HG03159 (cell line): ENCODE measurements around the gene KIAA1671.
"Not testable (repeated sequence)": the region's sequence is repeated elsewhere in the genome, so short reads cannot be mapped to it uniquely, and the experiment has no call there.

ENCODE experiments used
- ATAC-seq: cut with Tn5 transposase; IDR thresholded peaks from one replicate; pipeline ENCODE4 v1.9.1; 2021; ENCODE audit warnings: mild to moderate bottlenecking, moderate library complexity; ENCODE audit not compliant: unreplicated experiment

The KIAA1671 gene

GRCh38 chr22:24951942-24952836, at the start of gene KIAA1671:
KIAA1671 (plus strand) TSS chr22:24952716; CDS start chr22:25028000, 75,284 bp downstream.
- ATAC-seq: peak; percentile 74

GRCh38 chr22:24905909-24906308, 46.6 kb upstream of the KIAA1671 start:
- ATAC-seq: no peak

GRCh38 chr22:24907101-24907500, 45.4 kb upstream of the KIAA1671 start:
- not testable (repeated sequence) for ATAC-seq

- no peak for ATAC-seq
These were observed 32.5 kb upstream of the KIAA1671 start for GRCh38 chr22:24920029-24920428.

GRCh38 chr22:24925586-24926427, 26.7 kb upstream of the KIAA1671 start:
- ATAC-seq: no peak

GRCh38 chr22:24926428-24926725, 26.1 kb upstream of the KIAA1671 start:
- no peak for ATAC-seq

GRCh38 chr22:24926849-24927579, 25.5 kb upstream of the KIAA1671 start:
- ATAC-seq: no peak

GRCh38 chr22:24928322-24928721, 24.2 kb upstream of the KIAA1671 start:
- no peak for ATAC-seq

- no peak for ATAC-seq
These were observed 21.8 kb upstream of the KIAA1671 start for GRCh38 chr22:24930678-24931077.

GRCh38 chr22:24935771-24936483, 16.6 kb upstream of the KIAA1671 start:
- no peak for ATAC-seq

- ATAC-seq: no peak
These were observed 15.4 kb upstream of the KIAA1671 start for GRCh38 chr22:24937114-24937513.

GRCh38 chr22:24938741-24939341, 13.7 kb upstream of the KIAA1671 start:
- no peak for ATAC-seq

GRCh38 chr22:24942301-24942700, 10.2 kb upstream of the KIAA1671 start:
- ATAC-seq: no peak

- no peak for ATAC-seq
These were observed 8.1 kb upstream of the KIAA1671 start for GRCh38 chr22:24944217-24944937.

GRCh38 chr22:24945430-24945829, 7.1 kb upstream of the KIAA1671 start:
- ATAC-seq: no peak

- ATAC-seq: no peak
These were observed 5.1 kb upstream of the KIAA1671 start for GRCh38 chr22:24947383-24947782.

GRCh38 chr22:24947881-24948280, 4.6 kb upstream of the KIAA1671 start:
- ATAC-seq: no peak

GRCh38 chr22:24948356-24949202, 3.9 kb upstream of the KIAA1671 start:
- ATAC-seq: no peak
